Left lung (tissue), 10 donors: ENCODE data around the gene GCK. TPM values are rescaled to one million over a fixed set of nuclear protein-coding genes. Genes with fewer than 3 reads are reported as not detected.

Experiments used
- ATAC-seq: fragments of 200-7000 bp; cut with Tn5 transposase; one replicate; pipeline ENCODE4 v1.9.1; 2020; ENCODE audit warnings: moderate library complexity
- DNase-seq, 4 donors: peaks; one replicate each; pipeline ENCODE4 v3.0.0-alpha.2; 2013 to 2020
- H3K27ac ChIP-seq, 2 donors: fragments of 200-600 bp; sonication (generic) in 1 of 2; one replicate each; pipeline versions ENCODE4 v1.5.0 to v1.8.0; 2020 to 2021
- H3K27me3 ChIP-seq, 2 donors: fragments of 200-600 bp; sonication (generic) in 1 of 2; one replicate each; pipeline versions ENCODE4 v1.5.0 to v1.8.0; 2020 to 2021
- H3K36me3 ChIP-seq, 2 donors: fragments of 200-600 bp; sonication (generic) in 1 of 2; one replicate each; pipeline versions ENCODE4 v1.5.0 to v1.8.0; 2020 to 2021
- H3K4me1 ChIP-seq, 2 donors: fragments of 200-600 bp; one replicate each; pipeline ENCODE4 v1.8.0; 2021
- H3K4me3 ChIP-seq, 2 donors: fragments of 200-600 bp; sonication (generic) in 1 of 2; one replicate each; pipeline versions ENCODE4 v1.5.0 to v1.8.0; 2020 to 2021; ENCODE audit warnings: mild to moderate bottlenecking in 1 of 2
- H3K9me3 ChIP-seq, 2 donors: fragments of 200-600 bp; sonication (generic) in 1 of 2; one replicate each; pipeline versions ENCODE4 v1.5.0 to v1.8.0; 2020 to 2021
- intact Hi-C, 2 donors: fragments of 100-400 bp; cut with DNase I; formaldehyde crosslinking; loops; one replicate each; pipeline versions ENCODE4 v1.11.2 to v1.14.2; 2022
- polyA plus RNA-seq, 6 donors: library from polyadenylated mRNA; unstranded; fragments of 120-200 nt; gene quantifications; one replicate each; pipeline ENCODE4 v1.2.1, GENCODE V29; 2013; ENCODE audit not compliant: insufficient read length in 6 of 6
- total RNA-seq, 2 donors: library from RNA; stranded (reverse); fragmentation: NEBNext Ultra II Directional; extraction: Animal tissue kit (Norgen Biotek cat#: 25700); gene quantifications; one replicate each; pipeline ENCODE4 v1.2.1, GENCODE V29; 2021
- TF ChIP-seq, protein P1 (sequence below), 2 donors: fragments of 200-600 bp; sonication (generic) in 1 of 2; IDR thresholded peaks; one replicate each; pipeline versions ENCODE4 v1.5.0 to v1.8.0; 2021; ENCODE audit warnings: antibody characterized with exemption in 2 of 2
- donor health status: DM: no; HTN: yes; CAD: no.
- donor health status: DM: no; HTN: no; CAD: no.

GCK gene
- total and polyA plus RNA-seq, 8 donors, result 0.34 to 4.1 (median 2.5) TPM

DNA sequence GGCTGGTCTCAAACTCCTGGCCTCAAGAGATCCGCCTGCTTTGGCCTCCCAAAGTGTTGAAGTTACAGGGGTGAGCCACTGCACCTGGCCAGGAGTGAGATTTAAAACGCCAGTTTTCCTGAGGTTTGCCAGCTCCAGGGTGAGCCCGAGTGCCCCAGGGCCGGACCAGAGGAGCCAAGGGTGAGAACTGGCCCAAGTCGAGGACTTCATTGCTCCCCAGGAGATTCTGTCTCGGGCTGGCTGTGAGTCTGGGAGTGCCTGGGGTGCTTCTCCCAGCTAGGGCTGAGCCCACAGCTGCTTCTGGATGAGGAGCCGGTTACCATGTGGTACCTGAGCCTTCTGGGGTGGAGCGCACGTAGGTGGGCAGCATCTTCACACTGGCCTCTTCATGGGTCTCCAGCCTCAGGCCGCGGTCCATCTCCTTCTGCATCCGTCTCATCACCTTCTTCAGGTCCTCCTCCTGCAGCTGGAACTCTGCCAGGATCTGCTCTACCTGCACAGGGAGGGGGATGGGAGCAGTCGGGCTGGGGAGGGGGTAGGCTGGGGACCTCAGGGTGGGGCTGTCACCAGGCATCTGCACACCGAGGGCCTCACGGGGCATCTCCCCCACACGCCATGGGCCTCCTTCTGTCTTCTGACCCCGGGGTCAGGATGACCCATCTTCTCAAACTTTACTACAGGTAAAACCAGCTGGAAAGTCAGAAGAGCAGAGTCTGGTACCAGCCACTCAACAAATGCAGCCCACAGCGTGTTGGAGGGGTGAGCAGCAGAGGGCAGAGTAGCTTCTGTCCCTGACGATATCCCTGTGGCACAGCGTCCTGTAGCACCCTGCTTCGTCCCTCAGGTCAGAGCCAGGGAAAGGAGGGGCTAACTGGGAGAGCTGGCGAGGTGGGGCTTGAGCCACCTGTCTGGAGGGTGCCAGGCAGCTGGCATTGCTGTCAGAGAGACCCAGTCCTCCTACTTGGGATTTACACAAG lies 36.0 kb downstream of the GCK start:
- ATAC-seq (no peak), DNase-seq (peak in 1 of 4 donors; percentile 25)
- no peaks in the 10 kb centered on the region for H3K9me3 ChIP-seq
- H3K4me3 ChIP-seq, result no peak overlapping the region
- H3K27ac ChIP-seq, result no peak overlapping the region
- H3K36me3 ChIP-seq, result no peaks in the 10 kb centered on the region
- peaks cover 0 to 9% of the 10 kb centered on the region in 2 donors for H3K27me3 ChIP-seq
- TF ChIP-seq, protein P1, sequence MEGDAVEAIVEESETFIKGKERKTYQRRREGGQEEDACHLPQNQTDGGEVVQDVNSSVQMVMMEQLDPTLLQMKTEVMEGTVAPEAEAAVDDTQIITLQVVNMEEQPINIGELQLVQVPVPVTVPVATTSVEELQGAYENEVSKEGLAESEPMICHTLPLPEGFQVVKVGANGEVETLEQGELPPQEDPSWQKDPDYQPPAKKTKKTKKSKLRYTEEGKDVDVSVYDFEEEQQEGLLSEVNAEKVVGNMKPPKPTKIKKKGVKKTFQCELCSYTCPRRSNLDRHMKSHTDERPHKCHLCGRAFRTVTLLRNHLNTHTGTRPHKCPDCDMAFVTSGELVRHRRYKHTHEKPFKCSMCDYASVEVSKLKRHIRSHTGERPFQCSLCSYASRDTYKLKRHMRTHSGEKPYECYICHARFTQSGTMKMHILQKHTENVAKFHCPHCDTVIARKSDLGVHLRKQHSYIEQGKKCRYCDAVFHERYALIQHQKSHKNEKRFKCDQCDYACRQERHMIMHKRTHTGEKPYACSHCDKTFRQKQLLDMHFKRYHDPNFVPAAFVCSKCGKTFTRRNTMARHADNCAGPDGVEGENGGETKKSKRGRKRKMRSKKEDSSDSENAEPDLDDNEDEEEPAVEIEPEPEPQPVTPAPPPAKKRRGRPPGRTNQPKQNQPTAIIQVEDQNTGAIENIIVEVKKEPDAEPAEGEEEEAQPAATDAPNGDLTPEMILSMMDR (IDR thresholded peaks at IDR 0.05), result no peak
- intact Hi-C loops, result no loop called here
- no peaks in the 10 kb centered on the region for H3K4me1 ChIP-seq

DNA sequence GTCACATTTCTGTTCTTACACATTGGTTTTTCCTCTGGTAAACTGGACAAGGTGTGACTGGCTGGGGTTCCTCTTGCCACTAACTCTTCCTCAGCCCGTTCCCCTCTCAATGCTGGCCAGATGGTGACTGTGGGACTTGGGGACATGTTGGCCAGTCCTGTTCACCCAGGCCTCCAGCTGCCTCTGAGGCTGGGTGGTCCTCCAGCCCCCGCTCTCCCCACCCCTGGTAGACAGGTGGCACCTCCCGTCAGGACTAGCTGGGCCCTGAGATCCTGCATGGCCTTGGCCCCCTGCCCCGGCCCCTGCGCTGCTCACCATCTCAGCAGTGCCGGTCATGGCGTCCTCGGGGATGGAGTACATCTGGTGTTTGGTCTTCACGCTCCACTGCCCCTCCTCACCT lies 37.3 kb downstream of the GCK start:
- no peak for DNase-seq
- no peak overlapping the region for H3K4me3 ChIP-seq
- no peak for ATAC-seq
- TF ChIP-seq, protein P1 (IDR thresholded peaks at IDR 0.05), result no peak
- no peak overlapping the region for H3K27ac ChIP-seq
- H3K9me3 ChIP-seq, result no peaks in the 10 kb centered on the region
- peaks cover 0 to 2% of the 10 kb centered on the region in 2 donors for H3K4me1 ChIP-seq
- H3K36me3 ChIP-seq, result no peaks in the 10 kb centered on the region
- peaks cover 0 to 22% of the 10 kb centered on the region in 2 donors for H3K27me3 ChIP-seq
- intact Hi-C loops, result no loop called here

DNA sequence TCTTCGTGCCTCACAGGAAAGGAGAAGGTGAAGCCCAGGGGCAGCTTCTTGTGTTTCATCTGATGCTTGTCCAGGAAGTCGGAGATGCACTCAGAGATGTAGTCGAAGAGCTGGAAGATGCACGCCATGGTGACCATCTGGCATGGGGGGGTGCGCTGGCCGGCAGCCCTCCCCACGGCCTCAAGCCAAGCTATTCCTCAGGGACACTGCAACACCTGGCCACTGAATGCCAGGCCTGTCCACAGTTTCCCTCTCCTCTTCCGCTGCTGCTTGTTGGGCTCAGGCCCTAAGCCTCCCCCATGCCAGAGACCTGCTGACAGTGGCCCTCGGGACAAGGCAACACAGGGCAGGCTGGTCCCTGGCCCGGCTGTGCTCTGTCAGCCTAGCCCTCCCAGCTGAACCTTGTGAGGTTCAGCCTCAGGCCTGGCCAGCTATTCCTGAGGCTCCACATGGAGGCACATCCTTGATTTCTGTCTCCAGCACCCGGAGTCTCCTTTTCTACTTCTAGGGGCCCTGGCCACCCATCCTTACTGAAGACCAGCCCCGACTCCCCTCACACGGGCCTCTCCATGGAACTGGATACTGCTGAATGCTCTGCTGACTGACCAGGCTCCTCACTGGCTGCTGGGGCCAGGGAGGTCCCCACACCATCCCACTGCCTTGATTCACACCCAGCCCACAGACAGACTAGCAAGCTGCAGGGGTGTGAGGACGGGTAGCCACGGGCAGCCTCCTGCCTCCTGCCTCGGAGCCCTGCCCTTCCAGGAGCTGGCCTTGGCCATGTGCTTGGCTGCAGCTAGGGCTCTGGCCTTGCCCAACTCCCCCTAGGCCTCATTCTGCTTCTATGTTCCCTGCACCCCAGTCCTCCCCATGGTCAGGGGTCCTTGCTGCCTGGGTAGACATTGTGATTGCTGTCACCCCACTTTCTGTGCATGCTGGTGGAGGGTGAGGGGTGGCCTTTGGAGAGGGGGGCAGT lies 38.0 kb downstream of the GCK start:
- intact Hi-C loops, result no loop called here
- ATAC-seq, result no peak
- no peak overlapping the region for H3K4me3 ChIP-seq
- no peak for DNase-seq
- TF ChIP-seq, protein P1 (IDR thresholded peaks at IDR 0.05), result no peak
- H3K4me1 ChIP-seq, result peaks cover 4 to 7% of the 10 kb centered on the region in 2 donors
- no peaks in the 10 kb centered on the region for H3K9me3 ChIP-seq
- H3K36me3 ChIP-seq, result no peaks in the 10 kb centered on the region
- H3K27me3 ChIP-seq, result peaks cover 0 to 29% of the 10 kb centered on the region in 2 donors
- no peak overlapping the region for H3K27ac ChIP-seq

DNA sequence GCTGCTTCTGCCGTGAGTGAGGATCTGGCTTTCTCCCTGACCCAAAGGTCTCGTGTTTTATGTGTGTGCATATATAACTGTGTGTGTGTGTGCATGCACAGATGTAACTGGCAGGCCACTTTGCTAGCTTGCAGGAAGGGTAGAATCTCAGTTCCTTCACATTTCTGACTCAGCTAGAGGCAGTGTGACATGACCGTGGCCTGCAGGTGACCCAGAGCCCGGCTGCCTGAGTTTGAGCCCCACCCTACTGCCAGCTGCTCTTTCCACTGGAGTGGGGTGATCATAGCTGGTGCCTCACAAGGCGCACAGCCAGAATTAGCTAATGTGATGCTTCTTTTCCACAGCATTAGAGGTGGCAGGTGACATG lies 38.8 kb downstream of the GCK start:
- no peak overlapping the region for H3K4me3 ChIP-seq
- H3K9me3 ChIP-seq, result no peaks in the 10 kb centered on the region
- no peak for ATAC-seq
- H3K27me3 ChIP-seq, result peaks cover 5 to 37% of the 10 kb centered on the region in 2 donors
- no peak for DNase-seq
- intact Hi-C loops, result no loop called here
- no peak overlapping the region for H3K27ac ChIP-seq
- TF ChIP-seq, protein P1 (IDR thresholded peaks at IDR 0.05), result no peak
- no peaks in the 10 kb centered on the region for H3K36me3 ChIP-seq
- peaks cover 11 to 12% of the 10 kb centered on the region in 2 donors for H3K4me1 ChIP-seq
